G401 (cell line): Measurements from ENCODE around the gene CDH24. TPM values are rescaled to one million over a fixed set of nuclear protein-coding genes. Genes with fewer than 3 reads are reported as not detected.

ENCODE experiments used
- DNase-seq: peaks from one replicate; pipeline ENCODE4 v3.0.0-alpha.2; 2015; ENCODE audit warnings: low spot score
- in situ Hi-C: cut with HindIII; loops from 2 replicates; pipeline ENCODE4 v1.10.0; 2016; ENCODE audit warnings: low sequenced_read_pairs, mixed read lengths
- total RNA-seq: library from RNA; depleted of rRNA; stranded (reverse); fragments of >200 nt; shearing (Covaris generic); gene quantifications from 2 replicates; pipeline ENCODE4 v1.2.3, GENCODE V29; 2014

Gene CDH24
- total RNA-seq, 1 experiment from 2014 or later = 8.7 TPM

DNA sequence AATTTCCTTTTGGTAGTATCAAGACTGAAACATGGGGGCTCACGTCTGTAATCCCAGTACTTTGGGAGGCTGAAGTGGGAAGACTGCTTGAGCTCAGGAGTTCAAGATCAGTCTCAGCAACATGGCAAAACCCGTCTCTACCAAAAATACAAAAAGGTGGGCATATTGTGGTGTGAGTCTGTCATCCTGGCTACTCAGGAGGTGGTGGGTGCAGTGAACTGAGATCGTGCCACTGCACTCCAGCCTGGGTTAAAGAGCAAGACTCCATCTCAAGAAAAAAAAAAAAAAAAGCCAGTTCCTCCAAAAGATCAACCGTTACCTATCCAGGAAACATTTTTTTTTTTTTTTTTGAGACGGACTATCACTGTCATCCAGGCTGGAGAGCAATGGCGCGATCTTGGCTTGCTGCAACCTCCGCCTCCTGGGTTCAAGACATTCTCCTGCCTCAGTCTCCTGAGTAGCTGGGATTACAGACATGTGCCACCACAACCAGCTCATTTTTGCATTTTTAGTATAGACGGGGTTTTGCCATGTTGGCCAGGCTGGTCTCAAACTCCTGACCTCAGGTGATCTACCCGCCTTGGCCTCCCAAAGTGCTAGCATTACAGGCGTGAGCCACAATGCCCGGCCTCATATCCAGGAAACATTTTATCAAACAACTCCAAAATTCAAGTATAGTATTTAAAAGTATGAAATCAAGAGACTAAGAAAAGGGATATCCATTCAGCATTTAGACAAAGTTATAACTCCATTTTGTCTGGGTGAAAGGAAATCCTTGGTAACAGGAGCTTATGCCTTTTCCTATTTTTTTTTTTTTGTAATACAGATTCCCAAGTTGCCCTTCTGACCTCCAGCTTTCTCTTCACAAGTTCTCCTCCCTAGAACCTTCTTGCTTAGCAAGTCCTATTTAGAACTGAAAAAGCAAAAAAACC is 34.2 kb upstream of the CDH24 start:
- in situ Hi-C loops = no loop called here
- DNase-seq = no peak

GRCh38 chr14:23090254-23090636 is 32.9 kb upstream of the CDH24 start:
- DNase-seq = no peak
- in situ Hi-C loops = no loop called here

DNA sequence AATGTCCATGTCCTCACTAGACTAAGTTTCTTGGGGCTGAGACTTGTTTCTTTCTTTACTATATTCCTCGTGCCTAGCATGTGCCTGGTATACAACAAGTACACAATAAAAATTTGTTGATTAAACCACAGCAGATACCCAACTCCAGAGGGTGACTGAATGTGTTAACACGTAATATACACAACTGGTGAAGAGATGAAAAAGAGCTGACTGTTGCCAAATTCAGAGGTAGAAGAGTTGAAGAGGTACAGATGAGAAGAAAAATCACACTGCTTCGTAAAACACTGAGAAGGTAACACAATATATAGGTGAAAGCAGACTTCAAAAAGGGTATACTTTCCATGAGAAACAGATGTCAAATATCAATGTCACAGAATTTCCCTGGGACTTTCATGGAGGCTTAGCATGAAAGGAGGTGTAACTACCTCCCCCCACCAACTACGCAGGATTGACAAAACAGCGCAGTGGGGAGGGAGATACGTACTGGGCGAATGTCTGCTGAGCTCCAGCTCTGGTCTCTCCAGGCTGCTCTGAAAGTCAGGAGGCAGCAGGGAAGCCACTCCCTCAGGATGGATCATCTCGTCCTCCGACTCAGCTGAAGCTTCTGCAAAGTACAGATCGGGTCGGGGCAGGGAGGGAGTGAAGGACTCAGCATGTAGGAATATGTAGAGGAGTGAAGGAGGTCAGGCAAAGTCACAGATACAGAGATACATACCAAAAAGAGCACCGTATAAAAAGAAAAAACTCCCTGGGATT is 32.4 kb upstream of the CDH24 start:
- no peak for DNase-seq
- in situ Hi-C loops = no loop called here

GRCh38 chr14:23086565-23086964 is 29.2 kb upstream of the CDH24 start:
- no peak for DNase-seq
- in situ Hi-C loops = no loop called here

- no peak for DNase-seq
- in situ Hi-C loops = no loop called here
These were observed 28.1 kb upstream of the CDH24 start for GRCh38 chr14:23085458-23085857.

GRCh38 chr14:23080474-23080873 is 23.2 kb upstream of the CDH24 start:
- in situ Hi-C loops = no loop called here
- DNase-seq = no peak

DNA sequence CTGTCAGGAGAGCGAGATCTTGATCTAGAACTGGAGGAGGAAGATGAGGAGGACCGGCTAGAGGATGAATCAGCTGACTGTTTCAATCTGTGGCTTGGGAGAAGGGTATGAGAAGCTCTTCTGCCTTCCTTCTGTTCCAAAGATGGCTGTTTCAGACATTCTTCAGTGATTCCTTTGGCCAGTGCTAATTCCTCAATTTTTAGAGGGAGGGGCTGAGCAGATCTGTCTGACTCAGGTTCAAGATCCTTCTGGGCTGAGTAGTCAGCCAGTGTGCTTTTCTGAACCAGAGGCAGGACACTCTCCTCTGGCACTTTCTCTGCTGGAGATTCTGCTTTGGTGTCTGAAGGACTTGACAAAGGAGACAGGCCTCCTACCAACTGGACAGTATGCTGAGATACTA is 22.4 kb upstream of the CDH24 start:
- no peak for DNase-seq
- in situ Hi-C loops = no loop called here

DNA sequence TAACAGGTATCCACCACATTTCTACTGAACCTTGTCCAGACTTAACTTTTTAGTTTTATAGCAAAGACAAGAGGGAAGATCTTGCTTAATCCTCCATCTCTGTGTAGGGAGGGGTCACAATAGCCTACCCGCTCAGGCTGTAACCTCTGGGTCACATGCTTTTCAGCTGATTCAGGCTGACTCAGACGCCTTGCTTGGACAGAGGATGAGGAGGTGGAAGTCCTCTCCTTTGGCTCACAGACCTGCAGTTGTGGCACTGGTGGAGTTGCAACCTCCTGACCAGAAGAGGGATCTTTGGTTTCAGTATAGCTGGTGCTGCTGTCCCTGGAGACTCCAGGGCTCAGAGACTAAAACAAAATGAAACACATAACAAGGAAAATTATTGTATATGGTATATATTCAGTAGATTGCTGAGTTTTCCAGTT is 21.4 kb upstream of the CDH24 start:
- in situ Hi-C loops = no loop called here
- no peak for DNase-seq

GRCh38 chr14:23077962-23078361 is 20.6 kb upstream of the CDH24 start:
- in situ Hi-C loops = no loop called here
- no peak for DNase-seq

GRCh38 chr14:23076785-23077408 is 19.6 kb upstream of the CDH24 start:
- peak; percentile 34 for DNase-seq
- in situ Hi-C loops = no loop called here

GRCh38 chr14:23074906-23075305 is 17.6 kb upstream of the CDH24 start:
- no peak for DNase-seq
- in situ Hi-C loops = no loop called here

DNA sequence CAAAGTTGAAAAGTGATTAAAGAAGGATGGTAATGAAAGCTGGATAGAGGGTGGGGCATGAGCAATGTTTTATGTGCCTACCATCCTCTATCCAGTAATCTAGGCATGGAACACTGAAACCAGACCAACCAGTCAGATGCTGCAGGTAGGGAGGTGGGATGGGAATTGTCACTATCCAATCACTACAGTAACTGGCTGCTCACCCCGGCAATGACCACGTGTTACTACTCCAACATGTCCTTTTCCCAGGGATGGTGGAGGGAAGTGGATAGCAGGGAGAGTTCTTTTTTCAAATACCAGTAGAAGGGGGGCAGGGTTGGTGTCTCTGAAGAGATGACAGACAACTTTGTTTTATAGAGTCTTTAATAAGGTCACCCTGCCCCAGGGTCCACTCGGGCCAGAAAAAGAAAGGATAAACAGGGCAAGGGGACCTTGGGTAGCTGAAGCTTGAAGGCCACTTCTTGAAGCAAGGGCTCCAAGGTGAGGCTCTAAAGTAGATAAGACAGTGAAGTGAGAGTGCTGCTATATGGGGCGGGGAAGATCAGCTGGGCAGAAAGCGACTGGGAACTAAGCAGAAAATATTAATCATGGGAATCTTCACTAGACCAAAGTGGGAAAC is 14.7 kb upstream of the CDH24 start:
- in situ Hi-C loops = no loop called here
- no peak for DNase-seq

DNA sequence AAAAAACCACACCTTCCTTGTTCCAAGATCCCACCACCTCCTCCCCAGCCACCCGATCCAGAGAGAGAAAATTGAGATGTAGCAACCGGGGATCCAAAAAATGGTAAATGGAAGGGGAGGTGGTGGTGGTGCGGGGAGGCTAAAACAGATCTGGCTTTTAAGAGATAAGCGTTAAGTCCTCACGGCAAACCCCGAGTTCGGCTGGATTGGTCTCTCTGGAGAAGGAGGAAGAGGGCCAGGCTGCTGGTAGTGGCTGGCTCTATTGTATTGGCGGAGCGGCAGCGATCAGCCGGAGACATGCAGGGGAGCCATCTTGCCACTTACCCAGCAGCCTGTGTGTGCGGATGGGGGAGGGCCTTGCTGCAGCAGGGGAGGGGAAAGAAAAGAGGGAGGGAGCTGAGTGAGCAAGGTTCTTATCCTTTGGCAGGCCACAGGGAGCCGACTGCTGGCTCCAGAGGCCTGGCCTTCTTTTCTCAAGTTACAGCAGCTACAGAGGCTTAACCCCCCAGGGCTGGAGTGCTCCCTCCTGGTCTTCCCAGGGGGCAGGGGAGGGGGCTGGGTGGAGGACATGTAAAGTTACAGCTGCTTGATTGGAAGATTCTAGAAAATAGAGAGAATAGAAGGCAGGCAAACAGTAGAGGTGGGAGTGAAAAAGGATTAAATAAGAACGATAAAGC is 14.1 kb upstream of the CDH24 start:
- in situ Hi-C loops = no loop called here
- DNase-seq = peak; percentile 90

DNA sequence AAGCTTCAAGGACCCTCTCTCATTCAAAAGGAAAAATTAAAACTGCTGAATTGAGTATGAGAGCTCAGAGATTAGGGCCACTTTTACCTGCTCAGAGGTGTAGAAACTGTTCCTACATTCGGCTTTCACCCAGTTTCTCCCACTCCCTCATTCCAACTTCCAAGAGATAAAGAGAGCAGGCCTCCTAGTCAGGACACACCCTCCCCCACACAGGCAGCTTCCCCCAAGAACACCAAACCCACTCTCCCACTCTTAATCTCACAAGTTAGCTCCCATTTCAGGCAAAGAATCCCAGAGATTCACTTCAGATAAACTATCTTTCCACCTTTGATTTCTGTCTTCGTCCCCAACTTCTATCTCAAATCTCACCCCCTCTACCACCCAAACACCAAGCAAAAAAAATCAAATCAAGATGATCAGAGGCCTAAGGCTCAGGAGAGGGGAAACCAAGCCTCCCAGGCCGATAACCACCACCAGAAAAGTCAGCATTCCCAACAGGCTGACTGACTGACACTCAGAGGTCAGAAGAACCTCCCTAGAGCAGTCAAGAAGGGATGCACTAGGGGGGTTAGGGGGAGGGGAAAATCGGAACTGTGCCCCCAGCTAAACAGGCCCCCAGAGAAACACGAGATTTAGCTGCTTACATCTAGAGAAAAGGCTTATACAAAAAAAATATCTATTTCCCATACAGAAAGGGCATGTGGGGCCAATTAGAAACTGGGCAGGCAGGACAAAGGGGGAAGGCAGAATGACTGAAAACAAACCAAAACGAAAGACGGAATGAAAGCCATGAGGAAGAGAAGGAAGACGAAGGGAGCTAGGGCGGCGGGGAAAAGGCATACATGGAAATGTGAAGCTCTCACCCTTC is 13.2 kb upstream of the CDH24 start:
- no peak for DNase-seq
- in situ Hi-C loops = no loop called here

GRCh38 chr14:23069413-23069806 is 12.1 kb upstream of the CDH24 start:
- no peak for DNase-seq
- in situ Hi-C loops = loop anchor here (10.0 kb wide), 1 partner anchor 85 kb away; the partner anchor contains the start of gene AJUBA

DNA sequence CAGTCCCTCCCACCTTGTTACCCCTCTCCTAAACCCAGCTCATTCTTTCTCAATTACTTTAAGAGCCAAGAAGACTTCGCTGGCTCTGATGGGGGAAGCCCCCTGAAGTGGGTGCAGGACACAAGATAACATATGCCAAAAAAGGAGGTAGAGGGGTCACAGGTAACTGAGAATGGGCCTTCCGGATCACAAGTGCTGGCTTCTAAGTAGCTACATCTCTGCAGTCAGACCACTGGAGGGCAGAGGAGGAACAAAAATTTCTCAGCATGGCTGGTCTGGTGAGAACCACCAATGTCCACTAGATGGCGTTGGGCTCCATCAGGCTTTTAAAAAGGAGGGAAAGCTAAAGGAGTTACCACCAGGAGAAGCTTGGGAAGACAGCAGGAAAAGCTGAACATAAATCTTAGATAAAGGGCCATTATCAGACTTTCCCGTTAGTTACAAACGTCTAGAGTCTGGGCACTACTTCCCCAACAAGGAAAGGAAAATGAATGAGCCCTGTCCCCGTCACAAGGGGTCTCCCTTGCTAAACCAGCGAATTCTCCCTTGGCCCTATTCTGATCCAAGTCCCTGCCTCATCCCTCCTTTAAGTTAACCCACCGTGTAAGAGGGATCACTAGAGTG is 11.6 kb upstream of the CDH24 start:
- in situ Hi-C loops = loop anchor here (10.0 kb wide), 1 partner anchor 84 kb away; the partner anchor contains the start of gene AJUBA

More for the DNA sequence above, 11.6 kb upstream of the CDH24 start:
- DNase-seq = peak; percentile 95
